Measurements from ENCODE around the gene DACT3.

DACT3 gene

GRCh38 chr19:46656541-46656940 lies 4.4 kb downstream of the DACT3 start:
- no peaks in the 10 kb centered on the region for H3K36me3 ChIP-seq (ENCODE audit: control insufficient read depth, insufficient read depth, low read length)
- no peak for DNase-seq (ENCODE audit: extremely low read depth, insufficient read length)
- H3K27me3 ChIP-seq (replicated peaks; ENCODE audit: control insufficient read depth, insufficient read depth, low read length) = peaks cover 1% of the 10 kb centered on the region

GRCh38 chr19:46654621-46655152 lies 6.3 kb downstream of the DACT3 start:
- DNase-seq (ENCODE audit: extremely low read depth, insufficient read length) = no peak
- no peaks in the 10 kb centered on the region for H3K36me3 ChIP-seq (ENCODE audit: control insufficient read depth, insufficient read depth, low read length)
- TF ChIP-seq CTCF (IDR thresholded peaks at IDR 0.05; ENCODE audit: insufficient read depth, low read length, poor library complexity, severe bottlenecking) = no peak
- no peak overlapping the region for H3K4me3 ChIP-seq (replicated peaks; ENCODE audit: low read depth, low read length)
- peaks cover 1% of the 10 kb centered on the region; the same call in 1 of the 2 replicates for H3K27me3 ChIP-seq (replicated peaks; ENCODE audit: control insufficient read depth, insufficient read depth, low read length)

More at GRCh38 chr19:46656541-46656940, 4.4 kb downstream of the DACT3 start:
- no peak overlapping the region for H3K4me3 ChIP-seq (replicated peaks; ENCODE audit: low read depth, low read length)
- TF ChIP-seq CTCF (IDR thresholded peaks at IDR 0.05; ENCODE audit: insufficient read depth, low read length, poor library complexity, severe bottlenecking) = no peak

GRCh38 chr19:46650445-46650844 lies 10.5 kb downstream of the DACT3 start:
- Histone ChIP-seq H3K4me3 (replicated peaks; ENCODE audit: low read depth, low read length) (no peak overlapping the region), H3K36me3 (ENCODE audit: control insufficient read depth, insufficient read depth, low read length) (no peaks in the 10 kb centered on the region), H3K27me3 (replicated peaks; ENCODE audit: control insufficient read depth, insufficient read depth, low read length) (peaks cover 2% of the 10 kb centered on the region; the same call in 1 of the 2 replicates)
- DNase-seq (ENCODE audit: extremely low read depth, insufficient read length) = no peak
- TF ChIP-seq CTCF (IDR thresholded peaks at IDR 0.05; ENCODE audit: insufficient read depth, low read length, poor library complexity, severe bottlenecking) = no peak

GRCh38 chr19:46648961-46649960 lies 11.7 kb downstream of the DACT3 start:
- TF ChIP-seq CTCF (IDR thresholded peaks at IDR 0.05; ENCODE audit: insufficient read depth, low read length, poor library complexity, severe bottlenecking) = no peak
- Histone ChIP-seq H3K36me3 (ENCODE audit: control insufficient read depth, insufficient read depth, low read length) (no peaks in the 10 kb centered on the region), H3K27me3 (replicated peaks; ENCODE audit: control insufficient read depth, insufficient read depth, low read length) (peaks cover 2% of the 10 kb centered on the region; the same call in 1 of the 2 replicates), H3K4me3 (replicated peaks; ENCODE audit: low read depth, low read length) (no peak overlapping the region)
- no peak for DNase-seq (ENCODE audit: extremely low read depth, insufficient read length)

GRCh38 chr19:46648060-46648960 lies 12.7 kb downstream of the DACT3 start:
- Histone ChIP-seq H3K4me3 (replicated peaks; ENCODE audit: low read depth, low read length) (no peak overlapping the region), H3K27me3 (replicated peaks; ENCODE audit: control insufficient read depth, insufficient read depth, low read length) (peaks cover 2% of the 10 kb centered on the region; the same call in 1 of the 2 replicates), H3K36me3 (ENCODE audit: control insufficient read depth, insufficient read depth, low read length) (no peaks in the 10 kb centered on the region)
- no peak for DNase-seq (ENCODE audit: extremely low read depth, insufficient read length)
- TF ChIP-seq CTCF (IDR thresholded peaks at IDR 0.05; ENCODE audit: insufficient read depth, low read length, poor library complexity, severe bottlenecking) = no peak

All from GM06990 (cell line).